Endothelial cell of umbilical vein (primary cell): ENCODE data around the gene ROCK2. TPM values are rescaled to one million over a fixed set of nuclear protein-coding genes. Genes with fewer than 3 reads are reported as not detected.

Experiments
- BruUV-seq: library from RNA; stranded (reverse); fragments of 400-500 nt; replicated peaks from 2 replicates; lab custom pipeline; 2021; lab: Mats Ljungman, UMichigan
- CTCF ChIA-PET: fragments of 300-600, 350-600 bp; sonication (Branson Sonifier 250); formaldehyde crosslinking; loops from one replicate; lab custom pipeline; 2021; ENCODE audit warnings: antibody characterized with exemption, inconsistent platforms; lab: Charles Lee
- POLR2A ChIA-PET: fragments of 300-600, 350-600 bp; sonication (Branson Sonifier 250); formaldehyde crosslinking; loops from one replicate; lab custom pipeline; 2021; ENCODE audit warnings: antibody characterized with exemption, inconsistent platforms; lab: Charles Lee
- DNase-seq: peaks from one replicate; pipeline ENCODE4 v3.0.0-alpha.2; 2011; ENCODE audit warnings: low read depth, low spot score
- FAIRE-seq: peaks from 2 replicates; lab custom pipeline; 2011; peaks lifted over from hg19 to GRCh38; lab: Jason Lieb, UNC
- H2AFZ ChIP-seq: 2 replicates; pipeline ENCODE4 v1.6.0; 2012; ENCODE audit warnings: low read depth, low read length, control low read depth, inconsistent platforms
- H3K27ac ChIP-seq: 2 replicates; pipeline ENCODE4 v1.5.1; 2011; ENCODE audit warnings: low read depth, mild to moderate bottlenecking, control low read depth, low read length, moderate library complexity; ENCODE audit not compliant: insufficient read depth
- H3K27me3 ChIP-seq, 2 experiments: 2 replicates each; pipeline versions ENCODE4 v1.6.0 to v1.6.1; 2011; ENCODE audit warnings: low read length in 2 of 2, mixed read lengths in 1 of 2; ENCODE audit not compliant: control insufficient read depth in 2 of 2, insufficient read depth in 2 of 2
- H3K36me3 ChIP-seq, 2 experiments: 2 replicates in 1 of 2; 3 replicates in 1 of 2; pipeline ENCODE4 v1.5.1; 2011; ENCODE audit warnings: low read length in 2 of 2, mild to moderate bottlenecking in 1 of 2, moderate library complexity in 1 of 2; ENCODE audit not compliant: control insufficient read depth in 2 of 2, insufficient read depth in 2 of 2; ENCODE audit errors: extremely low read depth in 1 of 2
- H3K4me1 ChIP-seq: 3 replicates; pipeline ENCODE4 v1.5.1; 2011; ENCODE audit warnings: mild to moderate bottlenecking, low read length; ENCODE audit not compliant: control insufficient read depth, insufficient read depth; ENCODE audit errors: extremely low read depth
- H3K4me2 ChIP-seq: 2 replicates; pipeline ENCODE4 v1.6.1; 2011; ENCODE audit warnings: low read length, control low read depth, mixed read lengths; ENCODE audit not compliant: insufficient read depth
- H3K4me3 ChIP-seq, 3 experiments: fragments of 200-600 bp in 1 of 3; sonication (generic), shearing (Covaris generic) in 1 of 3; replicated peaks in 1 of 3; 2 replicates each; pipeline ENCODE4 v1.5.1; 2011 to 2016; ENCODE audit warnings: control low read depth in 3 of 3, low read length in 3 of 3, mild to moderate bottlenecking in 2 of 3, inconsistent platforms in 1 of 3, low read depth in 1 of 3, moderate library complexity in 1 of 3; ENCODE audit not compliant: insufficient read depth in 1 of 3
- H3K79me2 ChIP-seq: 2 replicates; pipeline ENCODE4 v1.6.0; 2012; ENCODE audit warnings: low read length, inconsistent platforms; ENCODE audit not compliant: control insufficient read depth, insufficient read depth
- H3K9ac ChIP-seq: replicated peaks from 2 replicates; pipeline ENCODE3; 2011; ENCODE audit warnings: low read length, control low read depth; ENCODE audit not compliant: insufficient read depth; ENCODE audit errors: extremely low read depth
- H3K9me1 ChIP-seq: replicated peaks from 3 replicates; pipeline ENCODE4 v1.6.0; 2011; ENCODE audit warnings: mild to moderate bottlenecking, low read length; ENCODE audit not compliant: control insufficient read depth, insufficient read depth; ENCODE audit errors: extremely low read depth
- H3K9me3 ChIP-seq: replicated peaks from 2 replicates; pipeline ENCODE4 v1.5.1; 2012; ENCODE audit warnings: low read length, inconsistent platforms; ENCODE audit not compliant: control insufficient read depth, insufficient read depth
- H4K20me1 ChIP-seq: replicated peaks from 2 replicates; pipeline ENCODE3; 2011; ENCODE audit warnings: mild to moderate bottlenecking, low read length; ENCODE audit not compliant: control insufficient read depth, insufficient read depth; ENCODE audit errors: extremely low read depth
- EZH2 ChIP-seq: IDR thresholded peaks from 2 replicates; pipeline ENCODE4 v1.6.1; 2012; ENCODE audit warnings: borderline replicate concordance, low read depth, mild to moderate bottlenecking, moderate library complexity, low read length, inconsistent platforms; ENCODE audit not compliant: severe bottlenecking
- FOS ChIP-seq: IDR thresholded peaks from 2 replicates; pipeline ENCODE4 v1.6.1; 2011; ENCODE audit warnings: mild to moderate bottlenecking, low read length, moderate library complexity, borderline replicate concordance; ENCODE audit not compliant: insufficient read depth
- GATA2 ChIP-seq: IDR thresholded peaks from 2 replicates; pipeline ENCODE4 v1.7.0; 2011; ENCODE audit warnings: low read depth, mild to moderate bottlenecking, moderate library complexity, mixed read lengths, low read length; ENCODE audit not compliant: insufficient read length, insufficient read depth
- JUN ChIP-seq: IDR thresholded peaks from 2 replicates; pipeline ENCODE4 v1.6.1; 2011; ENCODE audit warnings: borderline replicate concordance, low read depth; ENCODE audit not compliant: insufficient read length, insufficient read depth
- MYC ChIP-seq: IDR thresholded peaks from one replicate; pipeline ENCODE4 v1.6.1; 2011; ENCODE audit warnings: mild to moderate bottlenecking, low read depth, low read length
- POLR2A ChIP-seq: IDR thresholded peaks from 2 replicates; pipeline ENCODE4 v1.6.1; 2012; ENCODE audit warnings: low read depth, mild to moderate bottlenecking, control low read depth, low read length
- POLR2AphosphoS5 ChIP-seq: IDR thresholded peaks from 2 replicates; pipeline ENCODE4 v1.6.1; 2012; ENCODE audit warnings: low read depth, mild to moderate bottlenecking, control low read depth, low read length, moderate library complexity; ENCODE audit not compliant: insufficient read depth
- dilution Hi-C: fragments of 300-500 bp; cut with MboI; formaldehyde crosslinking; loops from one replicate; pipeline ENCODE4 v1.15.0; 2019; ENCODE audit warnings: low sequenced_read_pairs; ENCODE audit not compliant: extremely low pct_ligation_motif_present
- intact Hi-C: fragments of 100-400 bp; cut with micrococcal nuclease; formaldehyde crosslinking; loops from one replicate; pipeline ENCODE4 v1.10.0; 2022
- polyA plus RNA-seq, 4 experiments: library from polyadenylated mRNA; depleted of rRNA in 3 of 4; stranded (reverse) in 3 of 4; unstranded in 1 of 4; fragments of >200 nt; gene quantifications; 2 replicates each; pipeline versions ENCODE4 v1.2.1 to v1.2.3, GENCODE V29; 2011 to 2012; ENCODE audit warnings: missing spikeins in 1 of 4
- total RNA-seq: library from RNA; stranded (reverse); gene quantifications from 2 replicates; pipeline ENCODE4 v1.2.3, GENCODE V29; 2021
- TF ChIP-seq, protein P1 (sequence below): IDR thresholded peaks from 2 replicates; pipeline ENCODE4 v1.6.1; 2011; ENCODE audit not compliant: insufficient read depth, insufficient read length
- TF ChIP-seq, protein P2 (sequence below), 2 donors: IDR thresholded peaks; 1 replicate in 1 of 2; 2 replicates in 1 of 2; pipeline ENCODE4 v1.5.1; 2011; ENCODE audit warnings: low read length in 2 of 2, mild to moderate bottlenecking in 2 of 2, moderate library complexity in 2 of 2, control low read depth in 1 of 2, inconsistent platforms in 1 of 2, low read depth in 1 of 2; ENCODE audit not compliant: insufficient read depth in 1 of 2; ENCODE audit errors: extremely low read depth in 1 of 2

ROCK2 gene
- total and polyA plus RNA-seq, 2 donors (not counting 3 experiments of a cell fraction or from before 2014, with no cell fraction given): 5.2 to 56.5 TPM

- Histone ChIP-seq H4K20me1 (no peaks in the 10 kb centered on the region), H3K79me2 (no peaks in the 10 kb centered on the region), H3K9me1 (no peaks in the 10 kb centered on the region), H3K36me3 (no peaks in the 10 kb centered on the region), H3K4me1 (peaks cover 28% of the 10 kb centered on the region), H3K9ac (no peak overlapping the region), H3K27ac (no peak overlapping the region), H3K9me3 (no peaks in the 10 kb centered on the region), H3K27me3 (peaks cover 7 to 8% of the 10 kb centered on the region in 2 experiments), H2AFZ (peak overlapping the region; percentile 55), H3K4me3 (no peak overlapping the region), H3K4me2 (no peak overlapping the region)
- DNase-seq (no peak), FAIRE-seq (no peak)
- dilution Hi-C loops: no loop called here
- ChIA-PET CTCF (interaction anchor here (0.7 to 22.0 kb wide), 66 partner anchors 8 to 648 kb away, joined by 3 to 738 read pairs (median 6); partner anchors contain the start of genes E2F6, NTSR2, PDIA6 and ROCK2), POLR2A (interaction anchor here (0.5 to 1.2 kb wide), 3 partner anchors 95 to 334 kb away, joined by 3 to 5 read pairs (median 4); partner anchors contain the start of genes E2F6 and ROCK2)
- intact Hi-C loops: loop anchor here (1.0 to 10.0 kb wide), 7 partner anchors 23 to 613 kb away; partner anchors contain the start of genes LPIN1 and SLC66A3
- TF ChIP-seq MYC (no peak), POLR2A (no peak), EZH2 (no peak), GATA2 (no peak), JUN (no peak), POLR2AphosphoS5 (no peak), FOS (no peak)
- TF ChIP-seq, protein P1, sequence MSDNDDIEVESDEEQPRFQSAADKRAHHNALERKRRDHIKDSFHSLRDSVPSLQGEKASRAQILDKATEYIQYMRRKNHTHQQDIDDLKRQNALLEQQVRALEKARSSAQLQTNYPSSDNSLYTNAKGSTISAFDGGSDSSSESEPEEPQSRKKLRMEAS: no peak
- TF ChIP-seq, protein P2, sequence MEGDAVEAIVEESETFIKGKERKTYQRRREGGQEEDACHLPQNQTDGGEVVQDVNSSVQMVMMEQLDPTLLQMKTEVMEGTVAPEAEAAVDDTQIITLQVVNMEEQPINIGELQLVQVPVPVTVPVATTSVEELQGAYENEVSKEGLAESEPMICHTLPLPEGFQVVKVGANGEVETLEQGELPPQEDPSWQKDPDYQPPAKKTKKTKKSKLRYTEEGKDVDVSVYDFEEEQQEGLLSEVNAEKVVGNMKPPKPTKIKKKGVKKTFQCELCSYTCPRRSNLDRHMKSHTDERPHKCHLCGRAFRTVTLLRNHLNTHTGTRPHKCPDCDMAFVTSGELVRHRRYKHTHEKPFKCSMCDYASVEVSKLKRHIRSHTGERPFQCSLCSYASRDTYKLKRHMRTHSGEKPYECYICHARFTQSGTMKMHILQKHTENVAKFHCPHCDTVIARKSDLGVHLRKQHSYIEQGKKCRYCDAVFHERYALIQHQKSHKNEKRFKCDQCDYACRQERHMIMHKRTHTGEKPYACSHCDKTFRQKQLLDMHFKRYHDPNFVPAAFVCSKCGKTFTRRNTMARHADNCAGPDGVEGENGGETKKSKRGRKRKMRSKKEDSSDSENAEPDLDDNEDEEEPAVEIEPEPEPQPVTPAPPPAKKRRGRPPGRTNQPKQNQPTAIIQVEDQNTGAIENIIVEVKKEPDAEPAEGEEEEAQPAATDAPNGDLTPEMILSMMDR (IDR thresholded peaks at IDR 0.05; ENCODE audit: extremely low read depth in 1 of 2, insufficient read depth in 1 of 2, low read depth in 1 of 2, low read length in 2 of 2): no peak
- no TSS peak for BruUV-seq
Measured at GRCh38 chr2:11132036-11132671, 212.3 kb downstream of the ROCK2 start.
